Measurements from ENCODE around the gene SPATS2L. TPM values are rescaled to one million over a fixed set of nuclear protein-coding genes. Genes with fewer than 3 reads are reported as not detected.

Gene SPATS2L
- polyA plus RNA-seq, 1 of the 3 experiments (the other 2 are of a cell fraction): 86.8 TPM

DNA sequence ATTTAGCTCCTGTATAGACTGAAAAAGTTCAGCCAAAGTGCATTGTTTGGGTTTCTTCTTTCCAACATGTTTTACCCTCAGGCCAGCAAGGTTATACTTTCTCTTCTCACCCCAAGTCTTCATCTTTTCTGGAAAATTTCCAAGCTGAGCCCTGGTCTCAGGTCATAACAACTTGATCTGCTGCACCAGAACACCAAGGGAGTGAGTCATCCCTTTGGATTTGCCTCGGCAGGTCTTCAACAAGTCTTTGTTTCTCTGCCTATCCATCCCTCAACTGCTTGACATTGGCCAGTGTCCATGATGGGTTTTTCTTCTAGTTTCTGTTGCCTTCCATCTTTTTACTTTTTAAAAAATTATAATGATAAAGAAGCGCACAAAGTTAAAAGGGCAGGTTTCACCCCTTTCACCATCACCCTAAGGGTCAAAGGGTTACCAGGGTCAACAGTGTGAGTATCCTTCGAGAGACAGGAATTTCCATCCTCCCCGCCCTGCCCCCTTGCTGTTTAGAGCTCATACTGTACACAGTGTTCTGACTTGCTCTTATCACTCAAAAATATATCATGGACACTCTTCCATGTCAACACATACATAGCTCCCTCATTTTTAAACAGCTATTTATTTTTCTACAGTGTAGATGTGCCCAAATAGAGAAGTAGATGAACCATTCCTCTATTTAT lies 5.7 kb upstream of the SPATS2L start:
- WGBS (ENCODE audit: low lambda C conversion rate): 80% methylated on average over 4 of the region's 4 CpGs
- H3K27me3 ChIP-seq (ENCODE audit: insufficient read depth): no peaks in the 10 kb centered on the region
- H3F3A ChIP-seq (replicated peaks; ENCODE audit: insufficient read depth): peaks cover 21% of the 10 kb centered on the region
- peaks cover 0 to 2% of the 10 kb centered on the region in 2 experiments; a peak in 2 of 4 replicates for H3K4me1 ChIP-seq (ENCODE audit: control insufficient read depth in 1 of 2, insufficient read depth in 2 of 2, low read depth in 1 of 2, low read length in 1 of 2)
- DNase-seq: no peak
- no peaks in the 10 kb centered on the region for H4K20me1 ChIP-seq (ENCODE audit: insufficient read depth)
- H2AFZ ChIP-seq (ENCODE audit: low read depth): no peak overlapping the region; the same call in 1 of the 2 replicates
- H3K4me2 ChIP-seq: no peak overlapping the region
- H3K36me3 ChIP-seq (replicated peaks in 1 of 2; ENCODE audit: control insufficient read depth in 1 of 2, insufficient read depth in 2 of 2, low read length in 1 of 2): no peaks in the 10 kb centered on the region
- H3K9ac ChIP-seq: no peak overlapping the region
- no peaks in the 10 kb centered on the region for H3K9me2 ChIP-seq
- H3K9me3 ChIP-seq: no peaks in the 10 kb centered on the region
- POLR2A ChIA-PET: no interaction called here
- 0 out of 2 replicates have a peak, but pooled peaks cover 1% of the 10 kb centered on the region for H3K79me2 ChIP-seq (ENCODE audit: insufficient read depth)
- H3K4me3 ChIP-seq (ENCODE audit: low read depth in 2 of 2, low read length in 1 of 2): no peak overlapping the region
- CTCF ChIA-PET: interaction anchor here (1.4 kb wide), 1 partner anchor 180 kb away, joined by 4 read pairs; no protein-coding TSS in a partner anchor
- H3K27ac ChIP-seq (ENCODE audit: low read depth in 2 of 2, low read length in 1 of 2): no peak overlapping the region
- TF ChIP-seq POLR2AphosphoS5 (IDR thresholded peaks at IDR 0.05; ENCODE audit: low read depth, low read length): no peak
- TF ChIP-seq RFX5 (IDR thresholded peaks at IDR 0.05; ENCODE audit: low read length): no peak
- TF ChIP-seq FOSL2 (IDR thresholded peaks at IDR 0.05; ENCODE audit: borderline replicate concordance, low read depth): peak; percentile 76
- TF ChIP-seq TAF1 (IDR thresholded peaks at IDR 0.05; ENCODE audit: borderline replicate concordance, low read depth, low read length): no peak
- TF ChIP-seq IRF3 (IDR thresholded peaks at IDR 0.05; ENCODE audit: low read depth, low read length): no peak
- TF ChIP-seq TEAD4 (IDR thresholded peaks at IDR 0.05; ENCODE audit: borderline replicate concordance, insufficient read depth): no peak
- TF ChIP-seq, protein P1, sequence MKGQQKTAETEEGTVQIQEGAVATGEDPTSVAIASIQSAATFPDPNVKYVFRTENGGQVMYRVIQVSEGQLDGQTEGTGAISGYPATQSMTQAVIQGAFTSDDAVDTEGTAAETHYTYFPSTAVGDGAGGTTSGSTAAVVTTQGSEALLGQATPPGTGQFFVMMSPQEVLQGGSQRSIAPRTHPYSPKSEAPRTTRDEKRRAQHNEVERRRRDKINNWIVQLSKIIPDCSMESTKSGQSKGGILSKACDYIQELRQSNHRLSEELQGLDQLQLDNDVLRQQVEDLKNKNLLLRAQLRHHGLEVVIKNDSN (IDR thresholded peaks at IDR 0.05; ENCODE audit: borderline replicate concordance, low read depth): no peak
- TF ChIP-seq GABPA (IDR thresholded peaks at IDR 0.05; ENCODE audit: low read depth): no peak
- TF ChIP-seq FOXM1 (IDR thresholded peaks at IDR 0.05; ENCODE audit: low read depth): no peak
- TF ChIP-seq MAX (IDR thresholded peaks at IDR 0.05; ENCODE audit: low read depth): no peak
- TF ChIP-seq SIN3A (IDR thresholded peaks at IDR 0.05; ENCODE audit: borderline replicate concordance, low read depth, low read length): no peak
- TF ChIP-seq FOXJ3 (CRISPR knock-in tag; IDR thresholded peaks at IDR 0.05): no peak
- no peak for TF ChIP-seq RCOR1 (IDR thresholded peaks at IDR 0.05; ENCODE audit: low read length)
- TF ChIP-seq EZH2phosphoT487 (IDR thresholded peaks at IDR 0.05; ENCODE audit: borderline replicate concordance, low read depth): no peak
- no peak for TF ChIP-seq RAD21 (IDR thresholded peaks at IDR 0.05; ENCODE audit: low read length)
- no peak for TF ChIP-seq CHD2 (IDR thresholded peaks at IDR 0.05; ENCODE audit: low read length, partially characterized antibody)
- TF ChIP-seq ELF1 (IDR thresholded peaks at IDR 0.05): no peak
- peak; percentile 71; the same call in 1 of the 2 replicates for TF ChIP-seq RXRA (IDR thresholded peaks at IDR 0.05; ENCODE audit: borderline replicate concordance, low read depth)
- no peak for TF ChIP-seq SMC3 (IDR thresholded peaks at IDR 0.05; ENCODE audit: low read depth, low read length)
- TF ChIP-seq CTCF (IDR thresholded peaks at IDR 0.05): no peak
- TF ChIP-seq NRF1 (IDR thresholded peaks at IDR 0.05; ENCODE audit: low read depth, low read length): no peak
- peak in 1 of 2 experiments; percentile 30; a peak in 1 of 4 replicates for TF ChIP-seq EP300 (IDR thresholded peaks at IDR 0.05; ENCODE audit: borderline replicate concordance in 1 of 2, low read depth in 1 of 2, low read length in 1 of 2)
- no peak for TF ChIP-seq GATA2 (CRISPR knock-in tag; IDR thresholded peaks at IDR 0.05)
- peak; percentile 62 for TF ChIP-seq TCF12 (IDR thresholded peaks at IDR 0.05)
- TF ChIP-seq, protein P2, sequence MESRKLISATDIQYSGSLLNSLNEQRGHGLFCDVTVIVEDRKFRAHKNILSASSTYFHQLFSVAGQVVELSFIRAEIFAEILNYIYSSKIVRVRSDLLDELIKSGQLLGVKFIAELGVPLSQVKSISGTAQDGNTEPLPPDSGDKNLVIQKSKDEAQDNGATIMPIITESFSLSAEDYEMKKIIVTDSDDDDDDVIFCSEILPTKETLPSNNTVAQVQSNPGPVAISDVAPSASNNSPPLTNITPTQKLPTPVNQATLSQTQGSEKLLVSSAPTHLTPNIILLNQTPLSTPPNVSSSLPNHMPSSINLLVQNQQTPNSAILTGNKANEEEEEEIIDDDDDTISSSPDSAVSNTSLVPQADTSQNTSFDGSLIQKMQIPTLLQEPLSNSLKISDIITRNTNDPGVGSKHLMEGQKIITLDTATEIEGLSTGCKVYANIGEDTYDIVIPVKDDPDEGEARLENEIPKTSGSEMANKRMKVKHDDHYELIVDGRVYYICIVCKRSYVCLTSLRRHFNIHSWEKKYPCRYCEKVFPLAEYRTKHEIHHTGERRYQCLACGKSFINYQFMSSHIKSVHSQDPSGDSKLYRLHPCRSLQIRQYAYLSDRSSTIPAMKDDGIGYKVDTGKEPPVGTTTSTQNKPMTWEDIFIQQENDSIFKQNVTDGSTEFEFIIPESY (IDR thresholded peaks at IDR 0.05; ENCODE audit: borderline replicate concordance, low read depth): no peak
- TF ChIP-seq MXI1 (IDR thresholded peaks at IDR 0.05; ENCODE audit: low read depth, low read length): no peak
- TF ChIP-seq NFIC (IDR thresholded peaks at IDR 0.05; ENCODE audit: borderline replicate concordance): peak; percentile 84
